Fibroblast of lung (primary cell): ENCODE data around the gene IRF2. TPM values are rescaled to one million over a fixed set of nuclear protein-coding genes. Genes with fewer than 3 reads are reported as not detected.

Experiments used
- DNase-seq, 2 donors: peaks; one replicate each; pipeline versions ENCODE4 v3.0.0 to v3.0.0-alpha.2; 2010; ENCODE audit warnings: low read depth in 2 of 2
- H2AFZ ChIP-seq: 2 replicates; pipeline ENCODE4 v1.5.1; 2012; ENCODE audit warnings: low read length, control low read depth, inconsistent platforms
- H3K27ac ChIP-seq: 2 replicates; pipeline ENCODE4 v1.5.1; 2011; ENCODE audit warnings: low read length, control low read depth; ENCODE audit not compliant: insufficient read depth
- H3K27me3 ChIP-seq: 2 replicates; pipeline ENCODE4 v1.5.1; 2011; ENCODE audit warnings: mild to moderate bottlenecking, low read length; ENCODE audit not compliant: control insufficient read depth, insufficient read depth
- H3K36me3 ChIP-seq: 2 replicates; pipeline ENCODE4 v1.5.1; 2011; ENCODE audit warnings: low read length; ENCODE audit not compliant: control insufficient read depth, insufficient read depth
- H3K4me1 ChIP-seq: 2 replicates; pipeline ENCODE4 v1.5.1; 2011; ENCODE audit warnings: low read length; ENCODE audit not compliant: control insufficient read depth, insufficient read depth; ENCODE audit errors: extremely low read depth
- H3K4me2 ChIP-seq: 2 replicates; pipeline ENCODE4 v1.5.1; 2011; ENCODE audit warnings: low read length, control low read depth; ENCODE audit not compliant: insufficient read depth; ENCODE audit errors: extremely low read depth
- H3K4me3 ChIP-seq, 4 experiments: fragments of 200-600 bp in 1 of 4; sonication (generic) in 1 of 4; replicated peaks in 1 of 4; 2 replicates each; pipeline ENCODE4 v1.5.1; 2011 to 2016; ENCODE audit warnings: low read length in 4 of 4, low read depth in 3 of 4, mild to moderate bottlenecking in 3 of 4, control low read depth in 2 of 4, inconsistent platforms in 1 of 4, mixed read lengths in 1 of 4; ENCODE audit not compliant: insufficient read depth in 1 of 4; ENCODE audit errors: control extremely low read depth in 1 of 4
- H3K79me2 ChIP-seq: 2 replicates; pipeline ENCODE4 v1.5.1; 2012; ENCODE audit warnings: mild to moderate bottlenecking, low read length, inconsistent platforms; ENCODE audit not compliant: control insufficient read depth, insufficient read depth
- H3K9ac ChIP-seq: 2 replicates; pipeline ENCODE4 v1.5.1; 2011; ENCODE audit warnings: mild to moderate bottlenecking, low read length, control low read depth; ENCODE audit not compliant: insufficient read depth
- H3K9me3 ChIP-seq: 2 replicates; pipeline ENCODE4 v1.5.1; 2012; ENCODE audit warnings: low read depth, low read length; ENCODE audit not compliant: control insufficient read depth, insufficient read depth
- H4K20me1 ChIP-seq: 2 replicates; pipeline ENCODE4 v1.5.1; 2011; ENCODE audit warnings: low read length; ENCODE audit not compliant: control insufficient read depth, insufficient read depth; ENCODE audit errors: extremely low read depth
- CTCF ChIP-seq, 2 donors: IDR thresholded peaks in 1 of 2; conservative IDR thresholded peaks in 1 of 2; 1 replicate in 1 of 2; 2 replicates in 1 of 2; pipeline ENCODE4 v1.5.1; 2011 to 2012; ENCODE audit warnings: low read length in 2 of 2, control low read depth in 1 of 2, inconsistent platforms in 1 of 2, low read depth in 1 of 2, mild to moderate bottlenecking in 1 of 2
- EZH2 ChIP-seq: IDR thresholded peaks from 2 replicates; pipeline ENCODE4 v1.5.1; 2012; ENCODE audit warnings: low read length, control low read depth, mild to moderate bottlenecking; ENCODE audit errors: missing control alignments
- polyA plus RNA-seq, 2 donors: library from polyadenylated mRNA; depleted of rRNA in 1 of 2; stranded (reverse) in 1 of 2; unstranded in 1 of 2; fragments of >200 nt; gene quantifications; 2 replicates each; pipeline ENCODE4 v1.2.1, GENCODE V29; 2011 to 2012; ENCODE audit warnings: missing spikeins in 1 of 2
- total RNA-seq: library from RNA; depleted of rRNA; stranded (reverse); fragments of >200 nt; gene quantifications from 2 replicates; pipeline ENCODE4 v1.2.1, GENCODE V29; 2014

Gene IRF2
- total and polyA plus RNA-seq, 2 donors (not counting 1 experiment from before 2014, with no cell fraction given), result 30.9 to 42.3 TPM

- Histone ChIP-seq H4K20me1 (no peaks in the 10 kb centered on the region), H3K9ac (no peak overlapping the region), H3K4me1 (no peaks in the 10 kb centered on the region), H3K79me2 (peaks cover 31% of the 10 kb centered on the region), H3K27me3 (no peaks in the 10 kb centered on the region), H2AFZ (no peak overlapping the region), H3K36me3 (no peaks in the 10 kb centered on the region), H3K4me3 (no peak overlapping the region), H3K9me3 (no peaks in the 10 kb centered on the region), H3K27ac (no peak overlapping the region), H3K4me2 (peak overlapping the region; percentile 57)
- no peak for TF ChIP-seq EZH2
- DNase-seq, result no peak
Observed at GRCh38 chr4:184476695-184477094, 2.3 kb upstream of the IRF2 start.

- no peaks in the 10 kb centered on the region for H3K4me1 ChIP-seq
- peaks cover 43% of the 10 kb centered on the region for H3K79me2 ChIP-seq
- peak overlapping the region; percentile 95 for H3K9ac ChIP-seq
- peak overlapping the region; percentile 97 for H3K4me2 ChIP-seq
- H3K36me3 ChIP-seq, result no peaks in the 10 kb centered on the region
- peak overlapping the region; percentile 99 for H3K27ac ChIP-seq
- H3K27me3 ChIP-seq, result no peaks in the 10 kb centered on the region
- TF ChIP-seq CTCF (conservative IDR thresholded peaks at IDR 0.05 in 1 of 2, IDR thresholded peaks at IDR 0.05 in 1 of 2; ENCODE audit: low read depth in 1 of 2, low read length in 2 of 2) (no peak), EZH2 (no peak)
- H3K9me3 ChIP-seq, result no peaks in the 10 kb centered on the region
- no peak for DNase-seq
- H2AFZ ChIP-seq, result no peak overlapping the region
- H4K20me1 ChIP-seq, result no peaks in the 10 kb centered on the region
- peak overlapping the region; percentile 85 to 99 (median 92) for H3K4me3 ChIP-seq
Observed at GRCh38 chr4:184475498-184475897, 1.1 kb upstream of the IRF2 start.

- peak overlapping the region; percentile 99 for H3K27ac ChIP-seq
- no peaks in the 10 kb centered on the region for H3K27me3 ChIP-seq
- peaks cover 47% of the 10 kb centered on the region for H3K79me2 ChIP-seq
- TF ChIP-seq CTCF (conservative IDR thresholded peaks at IDR 0.05 in 1 of 2, IDR thresholded peaks at IDR 0.05 in 1 of 2; ENCODE audit: low read depth in 1 of 2, low read length in 2 of 2), result no peak
- TF ChIP-seq EZH2, result no peak
- peak overlapping the region; percentile 85 to 99 (median 92) for H3K4me3 ChIP-seq
- DNase-seq, result peak; percentile 42 to 71
- H3K9me3 ChIP-seq, result no peaks in the 10 kb centered on the region
- H3K4me2 ChIP-seq, result peak overlapping the region; percentile 97
- H3K4me1 ChIP-seq, result no peaks in the 10 kb centered on the region
- no peaks in the 10 kb centered on the region for H3K36me3 ChIP-seq
- H2AFZ ChIP-seq, result peak overlapping the region; percentile 12
- no peaks in the 10 kb centered on the region for H4K20me1 ChIP-seq
- peak overlapping the region; percentile 95 for H3K9ac ChIP-seq
Observed at GRCh38 chr4:184475096-184475461, 729 bp upstream of the IRF2 start.
